Measurements from ENCODE around the gene CTU2. TPM values are rescaled to one million over a fixed set of nuclear protein-coding genes. Genes with fewer than 3 reads are reported as not detected.

CTU2 gene
- total and polyA plus RNA-seq, 2 donors (not counting 1 experiment from before 2014, with no cell fraction given), result 18.4 to 23.7 TPM

- no peak overlapping the region for H2AFZ ChIP-seq (ENCODE audit: insufficient read depth, low read depth, low read length, poor library complexity, severe bottlenecking)
- POLR2A ChIA-PET, result no interaction called here
These were observed 33.1 kb downstream of the CTU2 start for GRCh38 chr16:88739139-88739976.

More at GRCh38 chr16:88739139-88739976, 33.1 kb downstream of the CTU2 start:
- peaks cover 0 to 25% of the 10 kb centered on the region in 2 experiments for H3K36me3 ChIP-seq (replicated peaks in 1 of 2; ENCODE audit: control extremely low read depth in 1 of 2, control insufficient read depth in 1 of 2, extremely low read depth in 1 of 2, insufficient read depth in 2 of 2, low read length in 1 of 2)
- peaks cover 66% of the 10 kb centered on the region for H4K20me1 ChIP-seq (ENCODE audit: control insufficient read depth, insufficient read depth, low read length, poor library complexity, severe bottlenecking)
- TF ChIP-seq EZH2 (IDR thresholded peaks at IDR 0.05; ENCODE audit: borderline replicate concordance, insufficient read depth, low read depth, low read length, poor library complexity, severe bottlenecking), result no peak
- no peak for TF ChIP-seq CTCF (IDR thresholded peaks at IDR 0.05)
- Mint-ChIP-seq H3K27ac (no peak overlapping the region), H3K9me3 (ENCODE audit: insufficient read depth) (no peaks in the 10 kb centered on the region), H3K4me3 (no peak overlapping the region), H3K27me3 (no peaks in the 10 kb centered on the region), H3K4me1 (peaks cover 21% of the 10 kb centered on the region)
- intact Hi-C loops (cut with micrococcal nuclease), result no loop called here
- no peak overlapping the region for H3K9ac ChIP-seq (ENCODE audit: low read length)
- DNase-seq (no peak), ATAC-seq (ENCODE audit: low read depth) (no peak)
- CTCF ChIA-PET, result interaction anchor here (0.6 to 13.1 kb wide), 7 partner anchors 44 to 428 kb away, joined by 3 to 138 read pairs (median 7); partner anchors contain the start of genes APRT, GALNS, PIEZO1 and TRAPPC2L
- no peak overlapping the region for H3K4me2 ChIP-seq (replicated peaks; ENCODE audit: low read depth, low read length, poor library complexity, severe bottlenecking)
- H3K9me3 ChIP-seq (ENCODE audit: control extremely low read depth in 1 of 3, control insufficient read depth in 2 of 3, insufficient read depth in 1 of 3, low read length in 2 of 3), result no peaks in the 10 kb centered on the region
- WGBS (ENCODE audit: insufficient coverage), result 96% methylated on average over 19 of the region's 22 CpGs
- peaks cover 37% of the 10 kb centered on the region for H3K79me2 ChIP-seq (ENCODE audit: control insufficient read depth, insufficient read depth, low read length)
- no peaks in the 10 kb centered on the region for H3K27me3 ChIP-seq (replicated peaks in 1 of 4; ENCODE audit: control extremely low read depth in 1 of 4, control insufficient read depth in 3 of 4, insufficient read depth in 4 of 4, low read length in 3 of 4)
- H3K4me3 ChIP-seq (ENCODE audit: control extremely low read depth in 1 of 5, extremely low read depth in 1 of 5, insufficient read depth in 1 of 5, low read depth in 2 of 5, low read length in 4 of 5), result no peak overlapping the region
- peaks cover 22 to 39% of the 10 kb centered on the region in 2 donors for H3K4me1 ChIP-seq (ENCODE audit: control insufficient read depth in 2 of 2, insufficient read depth in 2 of 2, low read length in 2 of 2)
- no peak overlapping the region for H3K27ac ChIP-seq (ENCODE audit: low read length in 2 of 2)
